ENCODE measurements around the gene UBL5.
"Not testable (repeated sequence)": the region's sequence is repeated elsewhere in the genome, so short reads cannot be mapped to it uniquely, and the experiment has no call there.

UBL5 gene

GRCh38 chr19:9818175-9818733 lies 9.5 kb upstream of the UBL5 start:
- no peak for DNase-seq

DNA sequence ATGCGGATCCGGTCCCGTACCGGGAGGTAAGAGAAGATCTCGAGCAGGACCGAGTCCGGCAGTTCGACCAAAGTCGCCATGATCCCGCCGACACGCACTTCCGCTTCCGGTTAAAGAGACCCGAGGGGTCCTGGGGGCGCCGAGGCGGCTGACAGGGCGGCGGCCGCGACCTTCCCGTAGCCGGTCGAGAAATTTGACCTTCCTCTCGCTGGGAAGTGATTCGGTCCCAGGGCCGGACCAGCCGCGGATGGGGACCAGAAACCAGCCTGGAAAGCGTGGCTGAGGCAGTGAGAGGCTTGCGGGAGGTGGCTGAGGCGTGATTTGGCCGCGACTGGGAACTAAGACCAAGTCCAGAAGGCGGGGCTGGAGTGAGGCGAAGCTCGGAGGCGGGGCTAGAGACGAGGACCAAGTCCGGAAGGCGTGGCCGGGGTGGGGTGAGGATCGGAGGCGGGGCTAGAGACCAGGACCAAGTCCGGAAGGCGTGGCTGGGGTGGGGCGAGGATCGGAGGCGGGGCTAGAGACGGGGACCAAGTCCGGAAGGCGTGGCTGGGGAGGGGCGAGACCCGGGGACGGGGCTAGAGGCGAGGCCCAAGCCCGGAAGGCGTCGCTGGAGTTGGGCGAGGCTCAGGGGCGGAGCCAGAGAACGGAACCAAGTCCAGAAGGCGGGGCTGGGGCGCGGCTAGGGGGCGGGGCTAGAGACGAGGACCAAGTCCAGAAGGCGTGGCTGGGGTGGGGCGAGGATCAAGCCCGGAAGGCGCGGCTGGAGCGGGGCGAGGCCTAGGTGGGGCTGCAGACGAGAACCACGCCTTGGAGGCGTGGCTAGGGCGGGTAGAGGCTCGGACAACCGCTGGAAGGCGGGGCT lies 8.8 kb upstream of the UBL5 start, which contains the start of gene FBXL12:
Gene FBXL12, minus strand, starts transcription at position 346 of the 862 bp plus-strand sequence. Its CDS starts 266 bp downstream, at position 80.
- DNase-seq: peak; percentile 99

- no peak for DNase-seq
Observed at GRCh38 chr19:9819596-9819909, 8.2 kb upstream of the UBL5 start.

- not testable (repeated sequence) for DNase-seq
Observed at GRCh38 chr19:9820034-9820433, 7.7 kb upstream of the UBL5 start.

DNA sequence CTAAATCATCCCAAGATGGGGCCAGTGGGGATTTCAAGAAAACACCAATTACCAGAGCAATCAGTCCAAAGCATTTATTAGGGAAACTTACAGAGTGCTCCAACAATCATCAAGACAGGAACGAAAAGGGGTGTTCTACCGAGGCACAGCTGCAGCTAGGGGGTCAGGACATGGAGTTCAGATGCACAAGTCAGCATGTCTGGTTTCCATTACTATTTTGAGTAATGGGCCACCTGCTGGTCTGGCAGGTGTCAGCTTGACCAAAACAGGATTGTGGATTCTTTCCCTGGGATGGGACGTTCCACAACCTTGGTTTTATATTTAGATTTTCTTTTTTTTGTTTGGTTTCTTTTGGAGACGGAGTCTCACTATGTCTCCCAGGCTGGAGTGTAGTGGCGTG lies 3.9 kb upstream of the UBL5 start:
- no peak for DNase-seq

GRCh38 chr19:9828551-9829063 lies 889 bp downstream of the UBL5 start:
- no peak for DNase-seq

GRCh38 chr19:9834307-9834725 lies 6.6 kb downstream of the UBL5 start:
- DNase-seq: no peak

GRCh38 chr19:9834726-9835506 lies 7.2 kb downstream of the UBL5 start, which contains the start of gene PIN1:
Gene PIN1 (plus strand): TSS chr19:9835318. CDS start chr19:9835345, 27 bp downstream.
- peak; percentile 97 for DNase-seq

DNA sequence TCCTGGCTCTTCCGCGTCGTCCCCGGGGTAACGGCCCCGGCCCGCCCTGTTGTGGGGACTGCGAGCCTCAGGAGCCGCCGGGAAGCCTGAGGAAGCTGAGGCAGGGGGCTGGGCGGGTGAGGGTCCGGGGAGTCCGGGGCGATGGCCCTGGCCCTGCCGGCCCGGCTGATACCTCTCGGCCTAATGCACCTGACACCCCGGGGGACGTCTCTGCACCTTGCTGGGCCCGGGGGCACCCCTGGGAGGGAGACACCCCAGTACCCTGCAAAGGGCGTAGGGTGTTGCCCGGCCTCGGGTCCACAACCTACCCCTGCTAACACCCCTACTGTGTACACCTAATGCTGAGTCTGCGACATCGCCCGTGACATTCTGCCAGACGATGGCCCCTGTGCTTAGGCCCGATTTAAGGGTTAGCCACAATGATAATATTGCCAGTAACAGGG lies 7.8 kb downstream of the UBL5 start:
- DNase-seq: no peak

DNA sequence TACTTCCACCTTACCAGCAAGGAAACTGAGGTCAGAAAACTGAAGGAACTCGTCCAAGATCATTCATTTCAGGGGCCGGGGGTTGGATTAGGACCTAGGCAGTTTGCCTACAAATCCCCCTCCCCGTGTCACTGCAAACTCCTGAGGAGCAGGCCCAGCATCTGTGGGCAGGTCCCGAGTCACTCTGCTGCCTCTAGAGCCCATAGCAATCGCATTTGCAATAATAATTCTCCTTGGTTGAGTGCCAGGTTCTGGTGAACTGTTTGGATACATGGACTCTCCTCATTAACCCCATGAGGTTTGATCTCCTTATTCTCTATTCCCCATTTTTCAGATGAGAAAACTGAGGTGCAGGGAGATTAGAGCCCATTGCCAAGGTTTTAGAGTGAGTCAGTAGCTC lies 8.3 kb downstream of the UBL5 start:
- no peak for DNase-seq

GRCh38 chr19:9838324-9838723 lies 10.6 kb downstream of the UBL5 start:
- no peak for DNase-seq

DNA sequence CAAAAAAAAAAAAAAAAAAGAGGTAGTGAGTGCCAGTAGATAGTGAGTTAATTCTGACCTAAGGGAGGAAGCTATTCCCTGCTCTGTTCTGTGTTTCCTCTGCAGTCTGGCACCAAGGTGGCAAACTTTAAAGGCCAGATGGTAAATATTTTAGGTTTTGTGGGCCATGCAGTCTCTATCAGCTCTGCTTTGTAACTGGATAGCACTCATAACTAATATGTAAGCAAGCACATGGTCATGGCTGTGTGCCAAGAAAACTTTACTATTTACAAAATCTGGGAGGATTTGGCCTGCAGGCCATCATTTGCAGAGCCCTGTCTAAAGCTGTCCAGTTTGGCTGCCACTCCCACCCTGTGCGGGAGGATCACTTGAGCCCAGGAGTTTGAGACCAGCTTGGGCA lies 11.7 kb downstream of the UBL5 start:
- DNase-seq: no peak

- no peak for DNase-seq
Observed at GRCh38 chr19:9842834-9843625, 15.3 kb downstream of the UBL5 start.

GRCh38 chr19:9843626-9844273 lies 16.0 kb downstream of the UBL5 start:
- not testable (repeated sequence) for DNase-seq

DNA sequence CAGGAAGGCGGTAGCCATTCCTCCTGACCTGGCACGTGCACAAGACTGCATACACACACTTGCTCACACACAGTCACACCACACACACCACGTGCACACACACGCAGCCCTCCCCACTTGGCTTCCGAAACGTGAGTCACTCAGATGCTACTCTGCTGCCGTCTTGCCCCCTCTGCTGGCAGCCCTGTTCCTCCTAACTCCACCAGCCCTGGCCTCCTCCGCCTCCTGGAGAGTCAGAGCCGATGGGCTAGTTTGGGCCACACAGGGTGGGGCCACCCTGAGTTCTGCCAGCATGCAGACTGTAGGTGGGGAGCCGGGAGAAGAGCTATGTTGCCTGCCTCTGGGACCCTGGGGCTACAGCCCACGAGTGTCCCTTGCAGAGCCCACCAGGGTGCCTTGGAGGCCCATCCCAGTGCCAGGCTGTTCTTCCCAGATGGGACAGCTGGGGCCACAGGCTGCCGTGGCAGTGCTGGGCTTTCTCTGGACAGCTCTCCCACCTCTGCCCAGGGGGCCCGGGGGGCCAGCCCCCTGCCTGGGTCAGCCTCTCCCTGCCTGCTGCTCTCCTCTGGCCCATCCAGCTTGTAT lies 19.5 kb downstream of the UBL5 start:
- DNase-seq: no peak

GRCh38 chr19:9848060-9848459 lies 20.3 kb downstream of the UBL5 start:
- DNase-seq: no peak

- DNase-seq: no peak
Observed at GRCh38 chr19:9848762-9849161, 21.0 kb downstream of the UBL5 start.

- no peak for DNase-seq
Observed at GRCh38 chr19:9849791-9850190, 22.1 kb downstream of the UBL5 start.

GRCh38 chr19:9850235-9850959 lies 22.7 kb downstream of the UBL5 start:
- DNase-seq: no peak

DNA sequence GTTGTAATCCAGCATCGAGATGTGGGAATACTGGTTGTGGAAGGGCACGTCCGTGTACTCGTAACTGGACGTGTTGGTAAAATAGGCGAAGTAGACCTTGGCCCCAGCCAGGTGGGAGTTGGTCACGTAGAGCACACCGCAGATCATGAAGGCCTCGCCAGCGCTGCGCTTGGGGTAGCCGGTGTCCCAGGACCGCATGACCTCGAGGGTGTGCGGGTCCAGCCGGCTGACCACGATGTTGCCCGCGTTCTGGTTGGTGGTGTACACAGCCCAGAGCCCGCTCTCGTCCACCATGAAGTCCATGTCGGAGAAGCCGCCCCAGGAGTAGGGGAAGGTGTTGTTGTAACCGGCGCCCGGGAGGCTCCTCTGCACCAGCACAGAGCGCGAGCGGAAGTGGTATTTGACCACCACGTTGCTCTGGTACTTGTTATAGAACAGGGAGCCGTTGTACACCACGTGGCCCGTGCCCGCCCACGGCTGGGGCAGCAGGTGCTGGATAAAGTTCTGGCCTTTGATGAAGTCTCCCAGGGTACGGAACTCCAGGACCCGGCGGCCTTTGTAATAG lies 26.6 kb downstream of the UBL5 start:
- DNase-seq: no peak

DNA sequence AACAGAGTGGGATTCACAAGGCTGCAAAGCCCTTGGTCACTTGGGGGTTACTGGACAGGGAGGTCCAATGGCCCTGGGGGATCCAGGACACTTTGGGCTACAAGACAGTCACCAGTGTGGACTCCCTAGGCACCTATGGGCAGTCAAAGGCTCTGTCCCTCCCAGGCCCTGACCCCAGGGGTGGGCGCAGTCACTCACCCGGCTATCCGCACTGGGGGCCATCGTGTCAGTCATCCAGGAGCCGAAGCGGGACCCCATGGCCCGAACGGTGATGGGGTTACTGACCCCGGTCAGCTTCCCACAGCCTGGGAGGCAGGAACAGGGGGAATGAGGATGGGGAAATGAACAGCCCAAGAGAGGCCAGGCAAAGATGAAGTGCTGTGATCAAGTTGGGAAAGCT lies 28.9 kb downstream of the UBL5 start:
- no peak for DNase-seq
